Spleen (tissue), 7 donors: ENCODE results near the gene MRPL47.
A peak's percentile ranks its signal among the peaks of the same experiment; 100 is the strongest.

Experiments
- CTCF ChIP-seq, 11 experiments: fragments of 200-600 bp in 7 of 11; fragments of 450-650 bp in 4 of 11; sonication (generic) in 4 of 11; IDR thresholded peaks in 8 of 11; conservative IDR thresholded peaks in 3 of 11; 1 replicate in 7 of 11; 2 replicates in 4 of 11; pipeline versions ENCODE4 v1.4.0 to v1.8.0; 2016 to 2021; ENCODE audit warnings: antibody characterized with exemption in 11 of 11, inconsistent platforms in 4 of 11, mild to moderate bottlenecking in 1 of 11
- POLR2A ChIP-seq, 3 donors: fragments of 450-650 bp; IDR thresholded peaks; one replicate each; pipeline ENCODE4 v1.5.1; 2017; ENCODE audit warnings: antibody characterized with exemption in 3 of 3, mild to moderate bottlenecking in 1 of 3
- POLR2AphosphoS5 ChIP-seq, 3 donors: sonication (generic); formaldehyde crosslinking; IDR thresholded peaks; one replicate each; pipeline ENCODE4 v1.5.1; 2017; ENCODE audit warnings: antibody characterized with exemption in 3 of 3
- donor health status: DM: no; HTN: no; CAD: no; lungs with moderate emphysema.
- donor health status: DM: no; HTN: no; CAD: no.
- donor health status: DM: no; HTN: no; CAD: no.

GRCh38 chr3:179558742-179559364, 45.6 kb downstream of the MRPL47 start:
- TF ChIP-seq CTCF (IDR thresholded peaks at IDR 0.05 in 8 of 11, conservative IDR thresholded peaks at IDR 0.05 in 3 of 11) (peak; percentile 41 to 83 (median 72)), POLR2A (IDR thresholded peaks at IDR 0.05) (no peak), POLR2AphosphoS5 (IDR thresholded peaks at IDR 0.05) (peak in 1 of 3 donors; percentile 25)
